HepG2 (cell line): ENCODE results near the gene SAP25. TPM values are rescaled to one million over a fixed set of nuclear protein-coding genes. Genes with fewer than 3 reads are reported as not detected.
A peak's percentile ranks its signal among the peaks of the same experiment; 100 is the strongest.

Source experiments
- BCL6 ChIP-seq: IDR thresholded peaks from 2 replicates; pipeline ENCODE4 v1.6.1; 2016; ENCODE audit warnings: missing genetic modification reagents, missing compliant biosample characterization
- CCAR2 ChIP-seq: fragments of 200-400 bp; formaldehyde crosslinking; optimal IDR thresholded peaks from 2 replicates; pipeline ENCODE3; 2018; ENCODE audit warnings: low read depth, mild to moderate bottlenecking, low read length, moderate library complexity
- CREM ChIP-seq, 2 experiments: sonication (generic) in 1 of 2; formaldehyde crosslinking in 1 of 2; IDR thresholded peaks; 2 replicates each; pipeline versions ENCODE4 v1.4.0 to v1.6.1; 2016 to 2020; ENCODE audit warnings: antibody characterized with exemption in 1 of 2, mild to moderate bottlenecking in 1 of 2, missing genetic modification reagents in 1 of 2
- E2F1 ChIP-seq: sonication (generic); formaldehyde crosslinking; IDR thresholded peaks from 2 replicates; pipeline ENCODE4 v1.5.0; 2020; ENCODE audit warnings: missing genetic modification reagents
- EED ChIP-seq: sonication (generic); formaldehyde crosslinking; IDR thresholded peaks from 2 replicates; pipeline ENCODE4 v1.5.0; 2020; ENCODE audit warnings: mild to moderate bottlenecking, missing genetic modification reagents
- HOXA3 ChIP-seq: sonication (generic); formaldehyde crosslinking; IDR thresholded peaks from 2 replicates; pipeline ENCODE4 v1.5.0; 2020; ENCODE audit warnings: missing genetic modification reagents
- MXD4 ChIP-seq: IDR thresholded peaks from 2 replicates; pipeline ENCODE4 v1.6.1; 2016; ENCODE audit warnings: mild to moderate bottlenecking, missing biosample characterization, missing genetic modification reagents
- ONECUT2 ChIP-seq: sonication (generic); formaldehyde crosslinking; IDR thresholded peaks from 2 replicates; pipeline ENCODE4 v1.4.0; 2020; ENCODE audit warnings: missing genetic modification reagents
- PRDM10 ChIP-seq: sonication (generic); formaldehyde crosslinking; IDR thresholded peaks from 2 replicates; pipeline ENCODE4 v1.4.0; 2020; ENCODE audit warnings: low read depth, missing genetic modification reagents
- RELA ChIP-seq: sonication (generic); formaldehyde crosslinking; IDR thresholded peaks from 2 replicates; pipeline ENCODE4 v1.4.0; 2020; ENCODE audit warnings: missing genetic modification reagents
- SMAD3 ChIP-seq: sonication (generic); formaldehyde crosslinking; IDR thresholded peaks from 2 replicates; pipeline ENCODE4 v1.4.0; 2020; ENCODE audit warnings: missing genetic modification reagents
- TARDBP ChIP-seq: sonication (generic); formaldehyde crosslinking; IDR thresholded peaks from 2 replicates; pipeline ENCODE4 v1.8.0; 2022; ENCODE audit warnings: mild to moderate bottlenecking, missing genetic modification reagents
- TOE1 ChIP-seq: sonication (generic); formaldehyde crosslinking; IDR thresholded peaks from 2 replicates; pipeline ENCODE4 v1.4.0; 2020; ENCODE audit warnings: mild to moderate bottlenecking, missing genetic modification reagents
- TOPORS ChIP-seq: sonication (generic); formaldehyde crosslinking; IDR thresholded peaks from 2 replicates; pipeline ENCODE4 v1.8.0; 2023; ENCODE audit warnings: mild to moderate bottlenecking, missing genetic modification reagents
- ZBTB49 ChIP-seq: sonication (generic); formaldehyde crosslinking; IDR thresholded peaks from 2 replicates; pipeline ENCODE4 v1.4.0; 2020; ENCODE audit warnings: missing genetic modification reagents, borderline replicate concordance
- ZC3H13 ChIP-seq: sonication (generic); formaldehyde crosslinking; IDR thresholded peaks from 2 replicates; pipeline ENCODE4 v1.8.1; 2023; ENCODE audit warnings: mild to moderate bottlenecking, missing genetic modification reagents, moderate library complexity
- ZFYVE20 ChIP-seq: sonication (generic); formaldehyde crosslinking; IDR thresholded peaks from 2 replicates; pipeline ENCODE4 v1.8.0; 2023; ENCODE audit warnings: low read depth, mild to moderate bottlenecking, moderate library complexity, missing genetic modification reagents, borderline replicate concordance
- ZNF263 ChIP-seq: sonication (generic); formaldehyde crosslinking; IDR thresholded peaks from 2 replicates; pipeline ENCODE4 v1.4.0; 2020; ENCODE audit warnings: missing genetic modification reagents
- ZNF510 ChIP-seq: sonication (generic); formaldehyde crosslinking; IDR thresholded peaks from 2 replicates; pipeline ENCODE4 v1.4.0; 2020; ENCODE audit warnings: low read depth, mild to moderate bottlenecking, missing genetic modification reagents
- ZNF672 ChIP-seq: sonication (generic); formaldehyde crosslinking; IDR thresholded peaks from 2 replicates; pipeline ENCODE4 v1.8.1; 2022; ENCODE audit warnings: missing genetic modification reagents
- ZNF768 ChIP-seq: sonication (generic); formaldehyde crosslinking; IDR thresholded peaks from 2 replicates; pipeline ENCODE4 v1.4.0; 2020; ENCODE audit warnings: missing genetic modification reagents
- ZNF83 ChIP-seq: sonication (generic); formaldehyde crosslinking; IDR thresholded peaks from 2 replicates; pipeline ENCODE4 v1.4.0; 2020; ENCODE audit warnings: missing genetic modification reagents, mild to moderate bottlenecking, borderline replicate concordance
- ZNF891 ChIP-seq: sonication (generic); formaldehyde crosslinking; IDR thresholded peaks from 2 replicates; pipeline ENCODE4 v1.5.0; 2020; ENCODE audit warnings: mild to moderate bottlenecking, missing genetic modification reagents
- polyA plus RNA-seq, 8 experiments: library from polyadenylated mRNA; depleted of rRNA in 3 of 8; stranded (reverse) in 7 of 8; unstranded in 1 of 8; fragments of >200 nt; fragmentation: Illumina TruSeq in 4 of 8; extraction: Trizol in 4 of 8; gene quantifications; 2 replicates each; pipeline versions ENCODE4 v1.2.1 to v1.2.3, GENCODE V29; 2011 to 2016; ENCODE audit warnings: low read depth in 4 of 8, missing spikeins in 1 of 8, mixed read lengths in 1 of 8; ENCODE audit not compliant: insufficient read depth in 1 of 8
- total RNA-seq, 5 experiments: library from RNA; depleted of rRNA; stranded (reverse); fragments of >200 nt; fragmentation: Illumina TruSeq; extraction: Trizol; gene quantifications; 2 replicates each; pipeline ENCODE4 v1.2.3, GENCODE V29; 2016; ENCODE audit warnings: low read depth in 1 of 5

SAP25 gene
- total and polyA plus RNA-seq, 2 of the 13 experiments (the other 11 are each of a cell fraction or from before 2014, with no cell fraction given): 0.15 to 0.20 TPM

GRCh38 chr7:100568896-100569844 is 4.5 kb downstream of the SAP25 start (continued):
- TF ChIP-seq ZNF891 (peak; percentile 10; the same call in 1 of the 2 replicates), TOE1 (0 out of 2 replicates have a peak, but pooled peaks have one; percentile 23), TOPORS (CRISPR knock-in tag) (peak; percentile 88), EED (CRISPR knock-in tag) (peak; percentile 3; the same call in 1 of the 2 replicates), RELA (CRISPR knock-in tag) (no peak), ZC3H13 (no peak; the same call in 1 of the 2 replicates), SMAD3 (CRISPR knock-in tag) (no peak; the same call in 1 of the 2 replicates), ZFYVE20 (no peak), E2F1 (no peak; the same call in 1 of the 2 replicates), CREM (IDR thresholded peaks at IDR 0.05) (no peak; the same call in 1 of the 2 replicates), CREM (CRISPR knock-in tag; IDR thresholded peaks at IDR 0.05) (no peak), BCL6 (0 out of 2 replicates have a peak, but pooled peaks have one; percentile 31), TARDBP (CRISPR knock-in tag) (peak; percentile 65), ZNF510 (CRISPR knock-in tag) (no peak), PRDM10 (CRISPR knock-in tag) (peak; percentile 54; the same call in 1 of the 2 replicates), ZNF768 (CRISPR knock-in tag) (peak; percentile 70; the same call in 1 of the 2 replicates), ZNF263 (peak; percentile 53; the same call in 1 of the 2 replicates), ZNF672 (CRISPR knock-in tag) (no peak; the same call in 1 of the 2 replicates), MXD4 (no peak), HOXA3 (CRISPR knock-in tag) (no peak), ZNF83 (CRISPR knock-in tag) (no peak; the same call in 1 of the 2 replicates), ZBTB49 (no peak), ONECUT2 (CRISPR knock-in tag) (no peak), CCAR2 (peak; percentile 92)
